Measurements from ENCODE around the gene PHYKPL.

Gene PHYKPL

GRCh38 chr5:178271726-178272479, 39.3 kb upstream of the PHYKPL start:
- Histone ChIP-seq H3K27me3 (replicated peaks; ENCODE audit: insufficient read depth, low read length) (peaks cover 76% of the 10 kb centered on the region), H4K20me1 (ENCODE audit: insufficient read depth, low read length) (no peaks in the 10 kb centered on the region), H3K9ac (ENCODE audit: low read length) (no peak overlapping the region), H3K27ac (ENCODE audit: low read length) (no peak overlapping the region), H3K9me2 (replicated peaks; ENCODE audit: insufficient read depth, low read length) (no peaks in the 10 kb centered on the region), H3K79me2 (ENCODE audit: low read length) (no peaks in the 10 kb centered on the region), H3K4me3 (ENCODE audit: low read length) (no peak overlapping the region), H3K4me1 (ENCODE audit: low read length) (no peaks in the 10 kb centered on the region), H3K9me3 (replicated peaks; ENCODE audit: insufficient read depth, low read length) (no peaks in the 10 kb centered on the region), H2AFZ (ENCODE audit: low read length) (no peak overlapping the region), H3K36me3 (replicated peaks; ENCODE audit: insufficient read depth, low read length) (no peaks in the 10 kb centered on the region), H3K4me2 (ENCODE audit: low read depth, low read length) (no peak overlapping the region), H3F3A (ENCODE audit: insufficient read depth, low read length) (no peaks in the 10 kb centered on the region)
- no peak for DNase-seq
- TF ChIP-seq EZH2phosphoT487 (IDR thresholded peaks at IDR 0.05; ENCODE audit: low read length) (no peak), EZH2 (optimal IDR thresholded peaks at IDR 0.05; ENCODE audit: low read depth, low read length) (no peak), CTCF (IDR thresholded peaks at IDR 0.05; ENCODE audit: low read length) (no peak)

- Histone ChIP-seq H3K4me1 (ENCODE audit: low read length) (no peaks in the 10 kb centered on the region), H3K27me3 (replicated peaks; ENCODE audit: insufficient read depth, low read length) (peaks cover 69% of the 10 kb centered on the region), H3K79me2 (ENCODE audit: low read length) (no peaks in the 10 kb centered on the region), H3K36me3 (replicated peaks; ENCODE audit: insufficient read depth, low read length) (no peaks in the 10 kb centered on the region), H4K20me1 (ENCODE audit: insufficient read depth, low read length) (no peaks in the 10 kb centered on the region), H3K4me3 (ENCODE audit: low read length) (no peak overlapping the region), H3K9me2 (replicated peaks; ENCODE audit: insufficient read depth, low read length) (no peaks in the 10 kb centered on the region), H2AFZ (ENCODE audit: low read length) (no peak overlapping the region), H3K27ac (ENCODE audit: low read length) (no peak overlapping the region), H3F3A (ENCODE audit: insufficient read depth, low read length) (no peaks in the 10 kb centered on the region), H3K9ac (ENCODE audit: low read length) (no peak overlapping the region), H3K4me2 (ENCODE audit: low read depth, low read length) (no peak overlapping the region), H3K9me3 (replicated peaks; ENCODE audit: insufficient read depth, low read length) (no peaks in the 10 kb centered on the region)
- no peak for DNase-seq
- TF ChIP-seq CTCF (IDR thresholded peaks at IDR 0.05; ENCODE audit: low read length) (no peak), EZH2phosphoT487 (IDR thresholded peaks at IDR 0.05; ENCODE audit: low read length) (no peak)
Measured at GRCh38 chr5:178271231-178271630, 38.6 kb upstream of the PHYKPL start.

GRCh38 chr5:178269499-178269898, 36.9 kb upstream of the PHYKPL start:
- no peaks in the 10 kb centered on the region for H3K79me2 ChIP-seq (ENCODE audit: low read length)
- no peak overlapping the region for H3K4me2 ChIP-seq (ENCODE audit: low read depth, low read length)
- peaks cover 62% of the 10 kb centered on the region for H3K27me3 ChIP-seq (replicated peaks; ENCODE audit: insufficient read depth, low read length)
- no peak overlapping the region for H3K9ac ChIP-seq (ENCODE audit: low read length)
- H3K9me2 ChIP-seq (replicated peaks; ENCODE audit: insufficient read depth, low read length): no peaks in the 10 kb centered on the region
- no peak overlapping the region for H2AFZ ChIP-seq (ENCODE audit: low read length)
- no peaks in the 10 kb centered on the region for H3K9me3 ChIP-seq (replicated peaks; ENCODE audit: insufficient read depth, low read length)
- H3F3A ChIP-seq (ENCODE audit: insufficient read depth, low read length): no peaks in the 10 kb centered on the region
- no peak for DNase-seq
- H3K4me1 ChIP-seq (ENCODE audit: low read length): no peaks in the 10 kb centered on the region
- TF ChIP-seq EZH2phosphoT487 (IDR thresholded peaks at IDR 0.05; ENCODE audit: low read length) (no peak), EZH2 (optimal IDR thresholded peaks at IDR 0.05; ENCODE audit: low read depth, low read length) (no peak), CTCF (IDR thresholded peaks at IDR 0.05; ENCODE audit: low read length) (no peak)
- H3K27ac ChIP-seq (ENCODE audit: low read length): no peak overlapping the region
- no peak overlapping the region for H3K4me3 ChIP-seq (ENCODE audit: low read length)
- no peaks in the 10 kb centered on the region for H3K36me3 ChIP-seq (replicated peaks; ENCODE audit: insufficient read depth, low read length)
- no peaks in the 10 kb centered on the region for H4K20me1 ChIP-seq (ENCODE audit: insufficient read depth, low read length)

All from MM.1S (cell line).